Measurements from ENCODE around the gene FCRLA. TPM values are rescaled to one million over a fixed set of nuclear protein-coding genes. Genes with fewer than 3 reads are reported as not detected.

The FCRLA gene, protein sequence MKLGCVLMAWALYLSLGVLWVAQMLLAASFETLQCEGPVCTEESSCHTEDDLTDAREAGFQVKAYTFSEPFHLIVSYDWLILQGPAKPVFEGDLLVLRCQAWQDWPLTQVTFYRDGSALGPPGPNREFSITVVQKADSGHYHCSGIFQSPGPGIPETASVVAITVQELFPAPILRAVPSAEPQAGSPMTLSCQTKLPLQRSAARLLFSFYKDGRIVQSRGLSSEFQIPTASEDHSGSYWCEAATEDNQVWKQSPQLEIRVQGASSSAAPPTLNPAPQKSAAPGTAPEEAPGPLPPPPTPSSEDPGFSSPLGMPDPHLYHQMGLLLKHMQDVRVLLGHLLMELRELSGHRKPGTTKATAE
- total RNA-seq: under 0.01 and 0.28 TPM in 2 replicates

DNA sequence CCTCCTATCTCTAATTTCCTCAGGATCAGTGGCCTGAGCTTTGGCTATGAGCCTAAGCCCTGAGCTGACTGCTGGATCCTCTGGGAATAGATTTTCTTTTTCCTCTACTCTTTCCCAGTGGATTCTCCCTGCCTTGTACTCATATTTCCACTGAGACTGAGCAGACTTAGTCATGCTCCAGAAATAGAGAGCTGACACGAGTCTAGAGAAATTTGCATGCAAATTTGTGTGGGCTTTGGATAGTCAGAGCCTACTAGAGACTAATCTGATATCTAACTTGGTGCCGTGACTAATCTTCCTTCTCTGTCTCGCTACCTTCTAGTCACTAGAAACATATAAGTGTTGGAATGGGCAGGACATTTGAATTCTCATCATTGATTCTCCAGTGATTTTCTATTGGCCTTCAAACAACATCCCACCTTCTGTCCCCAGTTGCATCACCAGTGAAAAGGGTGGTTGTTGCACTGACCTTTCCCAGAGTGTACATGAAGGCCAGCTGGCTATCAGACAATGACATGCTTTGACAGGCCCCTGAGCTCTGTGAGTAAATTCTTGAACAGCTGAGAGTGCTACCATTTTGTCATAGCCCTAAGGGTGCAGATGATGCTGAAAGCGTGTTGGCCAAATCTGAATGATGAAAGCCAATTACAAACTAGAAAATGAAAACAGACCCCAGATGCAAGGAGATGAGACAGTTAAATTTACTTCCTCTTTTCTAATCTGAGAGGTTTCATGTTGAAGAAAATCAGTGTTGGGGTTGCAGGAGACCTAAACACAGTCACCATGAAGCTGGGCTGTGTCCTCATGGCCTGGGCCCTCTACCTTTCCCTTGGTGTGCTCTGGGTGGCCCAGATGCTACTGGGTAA lies at the start of gene FCRLA:
Gene FCRLA (plus strand): TSS at position 748 of the 866 bp plus-strand sequence. CDS start 36 bp downstream, at position 784.

DNA sequence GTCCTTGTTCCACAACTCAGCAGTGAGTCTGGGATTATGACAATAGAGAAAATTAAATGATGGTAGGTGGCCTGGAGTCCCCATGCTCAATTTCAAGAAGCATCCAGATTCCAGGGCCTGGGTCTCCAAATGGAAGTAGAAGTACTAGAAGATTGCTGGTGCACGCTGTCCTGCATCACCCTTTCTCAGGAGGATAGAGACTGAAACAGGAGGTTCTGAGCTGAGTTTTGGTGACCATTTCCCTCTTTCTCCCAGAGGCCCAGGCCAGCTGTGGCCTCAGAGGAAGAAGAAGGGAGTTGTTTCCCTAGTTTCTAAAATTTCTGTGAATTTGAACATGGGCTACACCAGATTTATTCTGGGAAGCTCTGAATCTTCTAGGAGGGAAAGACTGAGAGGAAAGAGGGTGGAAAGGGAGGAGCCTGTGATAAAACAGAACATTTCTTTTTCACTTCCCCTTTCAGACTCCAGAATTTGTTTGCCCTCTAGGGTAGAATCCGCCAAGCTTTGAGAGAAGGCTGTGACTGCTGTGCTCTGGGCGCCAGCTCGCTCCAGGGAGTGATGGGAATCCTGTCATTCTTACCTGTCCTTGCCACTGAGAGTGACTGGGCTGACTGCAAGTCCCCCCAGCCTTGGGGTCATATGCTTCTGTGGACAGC lies 44.2 kb upstream of the FCRLA start, which contains the start of gene FCGR2B:
Gene FCGR2B (plus strand): TSS at position 460 of the 656 bp plus-strand sequence. CDS start 99 bp downstream, at position 559.

DNA sequence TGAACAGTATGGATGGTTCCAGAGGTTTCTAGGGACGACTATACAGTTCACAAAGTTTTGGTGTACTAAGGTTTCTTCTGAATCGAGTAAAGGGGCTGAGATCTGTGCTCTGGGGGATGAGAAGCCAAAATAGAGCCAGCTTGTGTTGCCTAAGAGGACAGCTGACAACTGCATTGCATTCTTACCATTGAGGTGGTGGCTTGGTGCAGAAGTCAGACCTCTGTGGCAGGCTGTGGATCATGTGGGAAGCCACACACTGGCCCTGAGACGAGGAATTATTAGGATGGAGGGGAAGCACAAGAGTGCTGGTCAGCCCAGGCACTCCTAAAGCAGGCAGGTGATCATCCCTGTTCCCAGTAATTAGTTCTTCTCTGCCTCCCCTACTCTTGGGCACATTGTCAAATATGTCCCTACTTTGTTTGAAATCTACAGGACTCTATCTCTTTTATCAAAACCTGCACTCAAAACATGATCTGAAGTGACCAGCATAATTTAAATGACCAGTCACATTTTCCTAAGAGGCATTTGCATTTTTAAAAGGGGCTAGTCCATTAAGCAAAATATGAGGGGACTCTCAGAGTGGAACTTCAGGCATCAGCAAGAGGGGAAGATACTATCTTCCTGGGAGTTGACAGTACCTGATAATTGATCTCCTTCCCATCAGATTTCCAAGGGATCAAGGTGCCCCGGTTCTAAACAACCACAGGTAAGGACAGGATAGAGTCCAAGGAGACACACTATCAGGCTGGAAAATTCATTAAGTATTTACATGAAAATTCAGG lies 14.1 kb downstream of the FCRLA start, which contains the start of gene FCRLB:
Gene FCRLB (plus strand): TSS at position 589 of the 782 bp plus-strand sequence. CDS start 1,129 bp downstream, outside the sequence.

DNA sequence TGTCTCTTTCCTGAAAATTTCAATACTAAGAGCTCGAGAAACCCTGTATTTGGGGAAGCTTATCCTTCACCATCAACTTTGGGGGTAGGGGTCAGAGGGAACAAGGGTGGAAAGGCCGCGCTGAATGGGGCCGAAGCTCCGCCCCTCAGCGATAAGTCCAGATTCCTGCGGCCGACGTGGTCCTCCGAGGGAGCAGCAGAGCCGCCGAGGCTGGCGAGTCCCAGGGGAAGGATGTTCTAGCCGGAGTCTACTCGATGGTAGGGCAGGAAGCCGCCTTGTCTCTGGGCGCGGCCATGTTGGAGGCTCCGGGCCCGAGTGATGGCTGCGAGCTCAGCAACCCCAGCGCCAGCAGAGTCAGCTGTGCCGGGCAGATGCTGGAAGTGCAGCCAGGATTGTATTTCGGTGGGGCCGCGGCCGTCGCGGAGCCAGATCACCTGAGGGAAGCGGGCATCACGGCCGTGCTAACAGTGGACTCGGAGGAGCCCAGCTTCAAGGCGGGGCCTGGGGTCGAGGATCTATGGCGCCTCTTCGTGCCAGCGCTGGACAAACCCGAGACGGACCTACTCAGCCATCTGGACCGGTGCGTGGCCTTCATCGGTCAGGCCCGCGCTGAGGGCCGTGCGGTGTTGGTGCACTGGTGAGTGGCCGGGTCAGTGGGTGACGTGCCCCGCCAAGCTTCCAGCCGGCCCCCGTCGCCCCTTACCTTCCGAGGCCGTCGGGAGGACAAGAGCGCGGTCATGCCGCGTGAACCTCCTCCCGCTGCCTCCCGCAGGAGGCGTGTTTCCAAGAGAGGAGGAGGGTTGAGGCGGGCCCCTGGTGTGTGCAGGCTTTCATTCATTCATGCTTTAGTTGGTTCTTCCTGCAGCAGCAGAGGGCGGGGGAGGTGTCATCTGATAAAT lies 42.7 kb downstream of the FCRLA start, which contains the start of gene DUSP12:
Gene DUSP12 (plus strand): TSS at position 278 of the 899 bp plus-strand sequence. CDS start 16 bp downstream, at position 294.

Other genes starting within 250 kb of the FCRLA start
- gene FCGR2A, start 201.8 kb upstream of the FCRLA start, total RNA-seq: not detected in 2 replicates
- gene HSPA6, start 182.7 kb upstream of the FCRLA start, total RNA-seq: 1.0 and 1.2 TPM in 2 replicates
- gene FCGR3A, start 157.4 kb upstream of the FCRLA start, total RNA-seq: not detected in 2 replicates
- not detected in 2 replicates for gene FCGR3B, start 76.1 kb upstream of the FCRLA start, total RNA-seq
- gene FCGR2B, start 44.1 kb upstream of the FCRLA start, total RNA-seq: not detected in 2 replicates
- 0.85 and 1.0 TPM in 2 replicates for gene FCRLB, start 14.3 kb downstream of the FCRLA start, total RNA-seq
- gene DUSP12, start 42.6 kb downstream of the FCRLA start, total RNA-seq: 41.6 and 50.9 TPM in 2 replicates
- 33.8 and 39.3 TPM in 2 replicates for gene ATF6, start 59.1 kb downstream of the FCRLA start, total RNA-seq

Data from nasal cavity respiratory epithelium epithelial cell of viscerocranial mucosa (primary cell).